GM18505 (cell line): ENCODE results near the gene TMEM150A.

ENCODE experiments used
- ATAC-seq: cut with Tn5 transposase; IDR thresholded peaks from one replicate; pipeline ENCODE4 v1.9.1; 2021; ENCODE audit not compliant: unreplicated experiment
- POLR2A ChIP-seq: IDR thresholded peaks from 4 replicates; pipeline ENCODE4 v1.6.1; 2011; ENCODE audit warnings: borderline replicate concordance; ENCODE audit not compliant: insufficient read depth, insufficient read length; ENCODE audit errors: extremely low read depth

Gene TMEM150A

DNA sequence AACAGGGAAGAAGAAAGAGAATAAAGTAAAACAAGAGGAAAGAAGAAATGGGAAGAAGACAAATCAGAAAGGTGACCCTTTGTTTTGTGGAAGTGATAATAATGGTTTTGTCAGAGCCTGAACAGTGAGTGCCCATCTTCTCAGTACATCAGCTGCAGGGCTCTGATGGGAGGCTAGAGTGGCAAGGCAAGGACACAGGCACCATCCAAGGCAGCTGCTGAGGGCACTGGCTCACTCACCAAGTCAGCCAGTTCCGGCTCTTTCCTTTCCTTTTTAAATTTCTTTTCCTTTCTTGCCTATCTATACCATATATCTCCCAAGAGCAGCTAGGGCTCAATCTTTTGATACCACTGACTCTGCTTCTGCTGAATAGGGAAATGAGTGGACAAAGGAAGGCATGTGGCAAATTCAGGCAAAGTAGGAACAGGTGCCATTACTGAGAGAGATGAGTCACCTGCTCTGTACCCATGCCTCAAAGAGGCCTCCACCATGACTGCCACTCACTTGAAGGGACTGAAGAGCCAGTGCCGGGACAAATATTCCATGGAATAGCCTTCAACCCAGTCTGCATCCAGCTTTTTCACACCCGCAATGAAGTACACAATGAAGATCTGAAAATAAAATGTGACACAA, 47.4 kb downstream of the TMEM150A start:
- TF ChIP-seq POLR2A: no peak

DNA sequence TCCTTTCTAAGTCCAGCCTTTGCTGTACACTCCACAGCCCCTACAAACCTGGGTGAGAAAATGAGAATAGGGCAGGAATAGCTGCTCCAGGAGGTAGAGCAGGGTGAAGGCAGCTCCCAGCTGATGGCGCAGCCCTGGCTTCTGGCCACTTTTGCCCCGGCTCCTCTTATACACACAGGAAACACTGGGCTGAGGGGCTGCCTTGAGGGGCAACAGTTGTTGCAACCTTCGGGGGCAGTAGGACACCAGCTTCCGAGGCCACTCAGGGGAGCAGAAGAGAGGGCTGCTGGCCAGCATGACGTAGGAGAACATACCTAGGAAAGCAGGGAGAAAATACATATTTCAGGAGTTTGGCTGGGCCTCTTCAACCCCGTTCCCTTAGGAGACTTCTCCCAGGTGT, 49.3 kb downstream of the TMEM150A start:
- ATAC-seq: no peak
- TF ChIP-seq POLR2A: no peak

More for the DNA sequence above, 47.4 kb downstream of the TMEM150A start:
- ATAC-seq: no peak

DNA sequence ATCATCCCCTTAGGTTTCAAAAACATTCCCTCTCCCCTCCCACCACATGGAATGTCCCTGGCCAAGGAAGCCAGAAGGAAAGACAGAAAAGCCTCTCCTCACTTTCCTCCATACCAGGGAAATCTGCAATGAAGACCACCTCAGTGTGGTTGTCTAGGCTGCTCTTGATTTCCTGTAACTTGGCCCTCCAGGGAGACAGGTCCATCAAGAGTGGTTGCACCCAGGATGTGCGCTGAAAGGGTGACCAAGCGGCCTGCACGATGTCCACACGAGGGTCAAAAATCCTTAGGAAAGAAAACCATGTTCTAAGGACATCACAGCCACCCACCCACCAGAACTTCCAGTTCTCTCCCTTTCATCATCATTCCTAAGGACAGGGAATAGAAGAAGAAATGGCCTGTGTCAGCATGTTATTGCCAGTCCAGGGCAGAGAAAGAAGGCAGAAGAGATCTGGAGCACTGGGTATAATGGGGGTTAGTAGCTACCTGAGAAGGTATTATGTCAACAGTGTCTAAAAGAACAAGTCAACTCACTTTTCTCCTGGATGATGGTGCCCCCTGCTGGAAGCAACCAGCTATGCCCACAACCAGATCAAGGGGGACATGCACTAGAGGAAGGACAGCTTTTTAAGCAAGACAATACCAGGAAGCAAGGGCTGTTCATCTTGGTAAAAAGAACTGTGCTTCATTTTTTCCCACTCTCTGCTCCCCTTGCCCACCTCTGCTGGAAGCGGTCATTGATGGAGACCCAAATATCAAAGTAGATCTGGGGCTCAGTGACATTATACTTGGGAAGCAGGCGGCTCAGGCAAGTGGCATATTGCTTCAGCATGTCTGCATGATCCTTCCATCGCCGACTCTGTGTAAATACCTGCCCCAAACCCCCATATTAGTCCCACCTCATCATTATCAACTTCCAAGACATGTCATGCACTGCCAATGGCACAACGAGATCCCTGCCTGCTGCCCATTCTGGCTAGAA, 50.5 kb downstream of the TMEM150A start:
- peak; percentile 59 for ATAC-seq
- TF ChIP-seq POLR2A: no peak

DNA sequence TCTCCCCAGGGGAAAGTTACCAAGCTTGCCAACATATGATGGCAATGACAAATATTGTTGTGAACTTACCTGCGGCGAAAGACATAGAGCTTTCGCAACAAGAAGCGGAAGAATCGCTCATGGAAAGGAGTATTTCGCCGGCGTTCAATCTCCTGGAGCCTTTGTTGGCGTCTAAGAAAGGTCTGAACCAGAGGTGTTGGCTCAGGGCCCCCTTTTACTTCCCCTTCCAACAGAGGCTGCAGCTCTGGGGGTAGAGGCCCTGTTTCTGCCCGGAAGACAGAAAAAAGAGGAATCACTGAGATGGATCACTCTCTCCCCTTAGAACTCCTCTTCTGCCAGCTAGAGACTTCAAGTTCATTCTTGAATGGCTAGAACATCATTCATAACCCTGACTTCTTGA, 52.0 kb downstream of the TMEM150A start:
- TF ChIP-seq POLR2A: no peak
- ATAC-seq: no peak

DNA sequence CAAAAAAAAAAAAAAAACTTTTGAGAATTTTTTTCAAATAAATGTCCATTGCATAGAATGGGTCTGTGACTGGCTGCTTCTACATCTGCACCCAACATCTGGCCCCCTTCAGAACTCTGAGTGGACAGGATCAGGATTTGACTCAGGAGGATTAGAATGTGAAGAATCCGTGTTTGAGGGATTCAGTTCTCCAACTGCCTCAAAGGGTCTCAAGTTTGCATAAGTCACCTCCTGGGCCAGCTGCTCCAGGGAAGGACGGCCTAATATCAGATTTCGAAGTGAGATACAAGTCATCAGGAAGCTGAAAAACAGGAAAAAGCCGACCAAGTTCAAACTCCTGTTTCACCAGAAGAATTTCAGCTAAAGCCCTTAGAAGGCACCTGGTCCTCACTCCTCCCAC, 52.7 kb downstream of the TMEM150A start:
- no peak for TF ChIP-seq POLR2A
- ATAC-seq: no peak

DNA sequence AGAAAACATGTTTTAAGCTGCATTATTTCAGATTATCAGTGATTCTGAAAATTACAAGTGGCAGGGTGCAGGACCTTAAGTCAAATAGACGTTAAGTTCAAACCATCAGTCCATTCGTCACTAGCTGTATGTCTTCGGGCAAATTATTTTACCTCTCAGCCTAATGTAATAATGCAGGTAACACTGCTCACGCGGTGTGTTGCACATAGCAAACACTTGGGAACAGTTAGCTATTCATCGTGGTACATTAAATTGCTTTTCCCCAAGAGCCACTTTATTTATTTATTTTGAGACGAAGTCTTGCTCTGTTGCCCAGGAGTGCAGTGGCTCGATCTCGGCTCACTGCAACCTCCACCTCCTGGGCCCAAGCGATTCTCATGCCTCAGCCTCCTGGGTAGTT, 53.4 kb downstream of the TMEM150A start:
- no peak for ATAC-seq
- TF ChIP-seq POLR2A: no peak

DNA sequence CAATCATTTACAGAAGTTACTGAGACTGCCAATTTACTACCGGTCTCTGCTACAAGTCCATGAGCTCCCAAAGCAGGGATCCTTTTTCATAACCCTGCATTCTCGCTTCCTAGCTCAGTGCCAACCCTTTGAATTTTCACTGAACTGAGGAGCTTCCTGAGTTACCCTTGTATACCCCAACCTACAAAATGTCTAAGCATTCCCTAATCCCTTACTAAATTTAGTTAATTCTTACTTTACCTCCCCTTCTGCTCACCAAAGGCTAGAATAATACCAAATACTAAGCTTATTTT, 53.9 kb downstream of the TMEM150A start:
- no peak for ATAC-seq
- TF ChIP-seq POLR2A: no peak
